ENCODE measurements around the gene DMKN. TPM values are rescaled to one million over a fixed set of nuclear protein-coding genes. Genes with fewer than 3 reads are reported as not detected.

Gene DMKN
- total RNA-seq, 1 donor from 2014 or later = 200 TPM

GRCh38 chr19:35554076-35554475 lies 40.6 kb upstream of the DMKN start:
- no peak for DNase-seq (ENCODE audit: low read depth)
- TF ChIP-seq CTCF (conservative IDR thresholded peaks at IDR 0.05; ENCODE audit: low read depth, low read length) = no peak
- H3K4me3 ChIP-seq (ENCODE audit: low read depth, low read length) = no peak overlapping the region

GRCh38 chr19:35553385-35554000 lies 40.0 kb upstream of the DMKN start:
- no peak for TF ChIP-seq CTCF (conservative IDR thresholded peaks at IDR 0.05; ENCODE audit: low read depth, low read length)
- no peak overlapping the region for H3K4me3 ChIP-seq (ENCODE audit: low read depth, low read length)
- DNase-seq (ENCODE audit: low read depth) = no peak

GRCh38 chr19:35552534-35553384 lies 39.3 kb upstream of the DMKN start:
- DNase-seq (ENCODE audit: low read depth) = no peak
- TF ChIP-seq CTCF (conservative IDR thresholded peaks at IDR 0.05; ENCODE audit: low read depth, low read length) = no peak
- H3K4me3 ChIP-seq (ENCODE audit: low read depth, low read length) = no peak overlapping the region

GRCh38 chr19:35551091-35551810 lies 37.8 kb upstream of the DMKN start:
- no peak overlapping the region for H3K4me3 ChIP-seq (ENCODE audit: low read depth, low read length)
- TF ChIP-seq CTCF (conservative IDR thresholded peaks at IDR 0.05; ENCODE audit: low read depth, low read length) = no peak
- no peak for DNase-seq (ENCODE audit: low read depth)

- no peak for DNase-seq (ENCODE audit: low read depth)
- no peak overlapping the region for H3K4me3 ChIP-seq (ENCODE audit: low read depth, low read length)
- TF ChIP-seq CTCF (conservative IDR thresholded peaks at IDR 0.05; ENCODE audit: low read depth, low read length) = no peak
These were observed 36.6 kb upstream of the DMKN start for GRCh38 chr19:35549879-35550523.

GRCh38 chr19:35549174-35549788 lies 35.8 kb upstream of the DMKN start:
- no peak overlapping the region for H3K4me3 ChIP-seq (ENCODE audit: low read depth, low read length)
- no peak for DNase-seq (ENCODE audit: low read depth)
- peak; percentile 78 for TF ChIP-seq CTCF (conservative IDR thresholded peaks at IDR 0.05; ENCODE audit: low read depth, low read length)

All from epithelial cell of proximal tubule (primary cell).